Omental fat pad (tissue), 4 donors: Measurements from ENCODE around the gene ATG9A. TPM values are rescaled to one million over a fixed set of nuclear protein-coding genes. Genes with fewer than 3 reads are reported as not detected.

Experiments used
- ATAC-seq: fragments of 150-250 bp; one replicate; pipeline ENCODE4 v1.9.1; 2016; ENCODE audit warnings: mild to moderate bottlenecking, moderate library complexity; ENCODE audit not compliant: low FRiP score
- DNase-seq: peaks from one replicate; pipeline ENCODE4 v3.0.0-alpha.2; 2019; ENCODE audit warnings: low spot score
- CTCF ChIP-seq, 3 donors: fragments of 450-650 bp; IDR thresholded peaks; one replicate each; pipeline ENCODE4 v1.5.1; 2016 to 2017; ENCODE audit warnings: antibody characterized with exemption in 3 of 3, mild to moderate bottlenecking in 3 of 3, moderate library complexity in 2 of 3
- total RNA-seq, 4 donors: library from RNA; depleted of rRNA; stranded (reverse); fragments of >200 nt; gene quantifications; one replicate each; pipeline ENCODE4 v1.1.0, GENCODE V29; 2016

ATG9A gene
- total RNA-seq, 4 donors from 2014 or later: 24.4 to 52.2 (median 38.6) TPM

- ATAC-seq (no peak), DNase-seq (no peak)
- no peak for TF ChIP-seq CTCF (IDR thresholded peaks at IDR 0.05)
Observed at GRCh38 chr2:219199470-219200211, 29.8 kb downstream of the ATG9A start.

GRCh38 chr2:219198974-219199373 lies 30.5 kb downstream of the ATG9A start:
- DNase-seq (no peak), ATAC-seq (no peak)
- no peak for TF ChIP-seq CTCF (IDR thresholded peaks at IDR 0.05)

- no peak for TF ChIP-seq CTCF (IDR thresholded peaks at IDR 0.05)
- ATAC-seq (no peak), DNase-seq (no peak)
Observed at GRCh38 chr2:219197388-219197787, 32.0 kb downstream of the ATG9A start.

GRCh38 chr2:219186754-219187456 lies 42.5 kb downstream of the ATG9A start:
- TF ChIP-seq CTCF (IDR thresholded peaks at IDR 0.05): no peak
- DNase-seq: no peak
- no peak for ATAC-seq

- DNase-seq: no peak
- TF ChIP-seq CTCF (IDR thresholded peaks at IDR 0.05): no peak
- ATAC-seq: no peak
Observed at GRCh38 chr2:219184121-219184520, 45.3 kb downstream of the ATG9A start.

GRCh38 chr2:219183151-219183772 lies 46.2 kb downstream of the ATG9A start:
- ATAC-seq: no peak
- TF ChIP-seq CTCF (IDR thresholded peaks at IDR 0.05): no peak

More at GRCh38 chr2:219183151-219183772, 46.2 kb downstream of the ATG9A start:
- no peak for DNase-seq
